Testis (tissue), 3 donors: ENCODE results near the gene PAPPA2. TPM values are rescaled to one million over a fixed set of nuclear protein-coding genes. Genes with fewer than 3 reads are reported as not detected.

Experiments used
- DNase-seq: peaks from one replicate; pipeline ENCODE4 v3.0.0-alpha.2; 2019
- H3K27ac ChIP-seq, 2 donors: fragments of 200-600 bp; sonication (generic); one replicate each; pipeline ENCODE4 v1.5.1; 2019
- H3K27me3 ChIP-seq: fragments of 200-600 bp; sonication (generic); one replicate; pipeline ENCODE4 v1.5.1; 2019
- H3K36me3 ChIP-seq: fragments of 200-600 bp; sonication (generic); one replicate; pipeline ENCODE4 v1.5.1; 2017; ENCODE audit warnings: low read depth; ENCODE audit errors: missing control alignments
- H3K4me1 ChIP-seq: fragments of 200-600 bp; sonication (generic); one replicate; pipeline ENCODE4 v1.5.1; 2019
- H3K4me3 ChIP-seq, 2 donors: fragments of 200-600 bp; sonication (generic); one replicate each; pipeline ENCODE4 v1.5.1; 2017 to 2019
- H3K9me3 ChIP-seq: fragments of 200-600 bp; sonication (generic); one replicate; pipeline ENCODE4 v1.5.1; 2017
- POLR2A ChIP-seq: fragments of 450-650 bp; IDR thresholded peaks from one replicate; pipeline ENCODE4 v1.6.1; 2017; ENCODE audit warnings: antibody characterized with exemption, mild to moderate bottlenecking, moderate library complexity
- WGBS, 2 donors: methylation state at CpG; one replicate each; pipeline ENCODE4 v1.1.5; 2018; 5-methylcytosine and 5-hydroxymethylcytosine counted together
- intact Hi-C: fragments of 100-400 bp; cut with DNase I; formaldehyde crosslinking; loops from one replicate; pipeline ENCODE4 v1.15.1; 2023; ENCODE audit warnings: low total_unique reads
- polyA plus RNA-seq: library from polyadenylated mRNA; stranded (reverse); fragments of 350-450 nt; fragmentation: Illumina TruSeq; extraction: RNeasy Lipid Tissue Mini Kit (QIAGEN cat#74804); gene quantifications from one replicate; pipeline ENCODE4 v1.2.3, GENCODE V29; 2014; ENCODE audit warnings: low read depth, low replicate concordance; ENCODE audit not compliant: insufficient read depth
- total RNA-seq, 2 donors: library from RNA; depleted of rRNA; stranded (reverse); fragments of >200 nt; gene quantifications; one replicate each; pipeline ENCODE4 v1.2.3, GENCODE V29; 2016
- TF ChIP-seq, protein P1 (sequence below), 3 experiments: fragments of 450-650 bp in 2 of 3; fragments of 200-600 bp in 1 of 3; sonication (generic) in 1 of 3; IDR thresholded peaks; one replicate each; pipeline ENCODE4 v1.5.1; 2016 to 2019; ENCODE audit warnings: antibody characterized with exemption in 3 of 3, mild to moderate bottlenecking in 2 of 3, moderate library complexity in 1 of 3

Gene PAPPA2
- total and polyA plus RNA-seq, 3 donors from 2014 or later, result 0.80 to 2.2 (median 2.2) TPM

- Histone ChIP-seq H3K27ac (no peak overlapping the region), H3K36me3 (no peaks in the 10 kb centered on the region), H3K4me1 (no peaks in the 10 kb centered on the region), H3K4me3 (no peak overlapping the region), H3K27me3 (no peaks in the 10 kb centered on the region), H3K9me3 (no peaks in the 10 kb centered on the region)
- intact Hi-C loops, result no loop called here
- TF ChIP-seq, protein P1, sequence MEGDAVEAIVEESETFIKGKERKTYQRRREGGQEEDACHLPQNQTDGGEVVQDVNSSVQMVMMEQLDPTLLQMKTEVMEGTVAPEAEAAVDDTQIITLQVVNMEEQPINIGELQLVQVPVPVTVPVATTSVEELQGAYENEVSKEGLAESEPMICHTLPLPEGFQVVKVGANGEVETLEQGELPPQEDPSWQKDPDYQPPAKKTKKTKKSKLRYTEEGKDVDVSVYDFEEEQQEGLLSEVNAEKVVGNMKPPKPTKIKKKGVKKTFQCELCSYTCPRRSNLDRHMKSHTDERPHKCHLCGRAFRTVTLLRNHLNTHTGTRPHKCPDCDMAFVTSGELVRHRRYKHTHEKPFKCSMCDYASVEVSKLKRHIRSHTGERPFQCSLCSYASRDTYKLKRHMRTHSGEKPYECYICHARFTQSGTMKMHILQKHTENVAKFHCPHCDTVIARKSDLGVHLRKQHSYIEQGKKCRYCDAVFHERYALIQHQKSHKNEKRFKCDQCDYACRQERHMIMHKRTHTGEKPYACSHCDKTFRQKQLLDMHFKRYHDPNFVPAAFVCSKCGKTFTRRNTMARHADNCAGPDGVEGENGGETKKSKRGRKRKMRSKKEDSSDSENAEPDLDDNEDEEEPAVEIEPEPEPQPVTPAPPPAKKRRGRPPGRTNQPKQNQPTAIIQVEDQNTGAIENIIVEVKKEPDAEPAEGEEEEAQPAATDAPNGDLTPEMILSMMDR (IDR thresholded peaks at IDR 0.05), result no peak
- TF ChIP-seq POLR2A, result no peak
- DNase-seq, result no peak
- 91 to 95% methylated on average over 3 of the region's 3 CpGs for WGBS, 2 donors
Observed at GRCh38 chr1:176885341-176885740, 422.4 kb downstream of the PAPPA2 start.

DNA sequence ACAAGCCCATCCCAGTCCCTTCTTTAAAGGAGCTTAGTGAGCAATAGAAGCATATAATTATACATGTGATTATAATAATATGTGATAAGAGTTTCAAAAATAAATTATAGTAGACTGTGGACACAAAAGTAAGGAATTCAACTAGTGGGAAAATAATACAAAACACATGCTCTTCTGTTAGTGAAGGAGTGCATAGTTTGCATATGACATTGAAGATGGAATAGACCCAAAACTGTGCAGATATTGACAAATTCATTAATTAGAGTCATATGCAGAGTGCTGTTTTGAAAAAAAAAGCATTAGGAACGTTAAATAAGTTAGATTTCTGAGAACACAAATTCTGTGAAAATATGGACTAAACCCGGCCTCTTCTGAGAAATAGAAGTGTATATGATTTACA, 422.8 kb downstream of the PAPPA2 start:
- intact Hi-C loops, result no loop called here
- no peaks in the 10 kb centered on the region for H3K9me3 ChIP-seq
- no peak overlapping the region for H3K4me3 ChIP-seq
- no peaks in the 10 kb centered on the region for H3K4me1 ChIP-seq
- no peaks in the 10 kb centered on the region for H3K27me3 ChIP-seq
- H3K27ac ChIP-seq, result no peak overlapping the region
- no peak for TF ChIP-seq POLR2A
- TF ChIP-seq, protein P1 (IDR thresholded peaks at IDR 0.05), result no peak
- WGBS, 2 donors, result 85 to 86% methylated on average over 2 of the region's 2 CpGs
- no peaks in the 10 kb centered on the region for H3K36me3 ChIP-seq
- DNase-seq, result no peak

DNA sequence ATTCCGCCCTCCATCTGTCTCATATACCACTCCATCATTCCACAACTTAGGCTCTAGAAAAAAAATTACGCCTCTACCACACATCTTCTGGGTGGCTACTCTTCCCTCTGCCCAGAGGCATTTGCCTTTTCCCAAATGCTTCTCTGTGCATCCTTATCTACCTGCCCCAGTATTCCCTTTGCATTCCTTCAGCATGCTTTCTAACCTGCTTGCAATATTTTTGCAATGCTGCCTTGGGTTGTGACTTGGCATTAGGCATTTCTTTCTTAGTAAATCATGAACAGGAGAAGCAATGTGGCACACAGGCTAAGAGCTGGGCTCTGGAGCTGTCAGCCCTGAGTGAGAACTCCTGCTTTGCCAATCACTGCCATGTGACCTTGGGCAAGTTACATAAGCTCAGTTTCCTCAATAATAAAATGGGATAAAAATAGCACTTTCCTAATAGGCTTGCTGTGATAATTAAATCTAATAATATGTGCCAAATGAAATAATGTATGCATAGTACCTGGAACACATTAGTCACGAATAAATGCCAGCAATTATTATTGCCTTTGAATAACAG, 425.6 kb downstream of the PAPPA2 start:
- no peaks in the 10 kb centered on the region for H3K36me3 ChIP-seq
- no peak overlapping the region for H3K27ac ChIP-seq
- H3K27me3 ChIP-seq, result no peaks in the 10 kb centered on the region
- no peak overlapping the region for H3K4me3 ChIP-seq
- DNase-seq, result no peak
- peaks cover 2% of the 10 kb centered on the region for H3K4me1 ChIP-seq
- 90 to 93% methylated on average over 3 of the region's 3 CpGs for WGBS, 2 donors
- intact Hi-C loops, result no loop called here
- TF ChIP-seq, protein P1 (IDR thresholded peaks at IDR 0.05), result no peak
- TF ChIP-seq POLR2A, result no peak
- H3K9me3 ChIP-seq, result no peaks in the 10 kb centered on the region

DNA sequence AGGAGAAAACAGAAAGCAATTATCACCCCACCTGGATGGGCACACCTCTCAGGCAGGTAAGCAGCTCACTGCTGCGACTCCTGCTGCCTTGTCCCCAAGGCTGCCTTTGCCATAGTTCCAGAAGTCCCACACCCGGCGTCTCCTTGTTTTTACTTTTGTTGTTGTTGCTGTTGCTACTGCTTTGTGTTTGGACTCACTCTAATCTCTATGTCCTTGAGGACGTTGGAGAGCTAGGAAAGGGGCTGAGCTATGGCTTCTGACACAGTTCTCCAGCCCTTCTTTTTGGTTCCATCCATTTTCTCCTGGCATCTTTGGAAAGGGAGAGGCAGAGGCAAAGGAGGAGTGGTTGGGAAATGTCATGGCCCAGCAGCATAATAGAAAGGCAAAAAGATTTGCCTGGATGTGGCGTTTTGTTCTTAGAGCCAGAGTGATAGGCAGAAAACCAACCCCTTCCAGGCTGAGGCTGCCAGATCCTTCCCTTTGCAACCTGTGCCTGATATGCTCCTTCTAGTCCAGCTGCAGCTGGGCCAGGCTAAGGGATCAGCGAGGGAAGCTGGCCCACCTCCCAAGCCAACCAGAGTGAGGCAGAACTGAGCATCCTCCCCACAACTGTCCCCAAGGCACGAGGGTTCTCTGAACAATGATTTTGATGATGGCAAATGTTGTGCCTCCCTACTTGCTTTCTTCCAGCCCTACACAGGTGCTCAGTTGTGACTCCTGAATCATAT, 430.8 kb downstream of the PAPPA2 start:
- no peak for DNase-seq
- H3K27me3 ChIP-seq, result no peaks in the 10 kb centered on the region
- H3K4me1 ChIP-seq, result peaks cover 4% of the 10 kb centered on the region
- intact Hi-C loops, result loop anchor here (10.0 kb wide), 2 partner anchors 281 to 1051 kb away; partner anchors contain the start of gene BRINP2
- H3K36me3 ChIP-seq, result no peaks in the 10 kb centered on the region
- H3K4me3 ChIP-seq, result no peak overlapping the region
- WGBS, 2 donors, result 33 to 36% methylated on average over 6 to 7 of the region's 7 CpGs
- no peak for TF ChIP-seq POLR2A
- TF ChIP-seq, protein P1 (IDR thresholded peaks at IDR 0.05), result no peak
- H3K27ac ChIP-seq, result no peak overlapping the region
- no peaks in the 10 kb centered on the region for H3K9me3 ChIP-seq
